Hepatocyte (in vitro differentiated cells): ENCODE data around the gene MKRN3. TPM values are rescaled to one million over a fixed set of nuclear protein-coding genes. Genes with fewer than 3 reads are reported as not detected.

Experiments used
- DNase-seq: peaks from one replicate; pipeline ENCODE4 v3.0.0-alpha.2; 2016; ENCODE audit warnings: low spot score
- H2AFZ ChIP-seq: fragments of 200-600 bp; sonication (generic); 2 replicates; pipeline ENCODE4 v1.6.0; 2016; ENCODE audit warnings: antibody characterized with exemption, mild to moderate bottlenecking
- H3K27ac ChIP-seq: fragments of 200-600 bp; sonication (generic); 2 replicates; pipeline ENCODE4 v1.5.1; 2016; ENCODE audit warnings: mild to moderate bottlenecking
- H3K27me3 ChIP-seq: fragments of 200-600 bp; sonication (generic); 2 replicates; pipeline ENCODE4 v1.6.1; 2016
- H3K36me3 ChIP-seq: fragments of 200-600 bp; sonication (generic); replicated peaks from 2 replicates; pipeline ENCODE4 v1.5.1; 2016; ENCODE audit warnings: low read depth; ENCODE audit not compliant: insufficient read depth
- H3K4me1 ChIP-seq: fragments of 200-600 bp; sonication (generic); 2 replicates; pipeline ENCODE4 v1.5.1; 2016; ENCODE audit warnings: mild to moderate bottlenecking, moderate library complexity; ENCODE audit not compliant: insufficient read depth
- H3K4me2 ChIP-seq: fragments of 200-600 bp; sonication (generic); 2 replicates; pipeline ENCODE4 v1.6.0; 2016
- H3K4me3 ChIP-seq: fragments of 200-600 bp; sonication (generic); 2 replicates; pipeline ENCODE4 v1.5.1; 2016; ENCODE audit warnings: mild to moderate bottlenecking
- H3K79me2 ChIP-seq: fragments of 200-600 bp; sonication (generic); 2 replicates; pipeline ENCODE4 v1.6.0; 2017; ENCODE audit warnings: mild to moderate bottlenecking
- H3K9me2 ChIP-seq: fragments of 200-600 bp; sonication (generic); replicated peaks from 2 replicates; pipeline ENCODE4 v1.6.0; 2017; ENCODE audit warnings: mild to moderate bottlenecking; ENCODE audit not compliant: insufficient read depth
- H3K9me3 ChIP-seq: fragments of 200-600 bp; sonication (generic); 2 replicates; pipeline ENCODE4 v1.5.1; 2016; ENCODE audit warnings: low read depth, mild to moderate bottlenecking
- H4K20me1 ChIP-seq: fragments of 200-600 bp; sonication (generic); 2 replicates; pipeline ENCODE4 v1.6.0; 2016; ENCODE audit warnings: mild to moderate bottlenecking; ENCODE audit not compliant: insufficient read depth, poor library complexity, severe bottlenecking
- CTCF ChIP-seq: fragments of 200-600 bp; sonication (generic); IDR thresholded peaks from 2 replicates; pipeline ENCODE4 v1.5.1; 2016; ENCODE audit warnings: antibody characterized with exemption, mild to moderate bottlenecking; ENCODE audit not compliant: poor library complexity
- EZH2 ChIP-seq: fragments of 200-600 bp; sonication (generic); IDR thresholded peaks from 2 replicates; pipeline ENCODE4 v1.6.1; 2016; ENCODE audit warnings: antibody characterized with exemption, mild to moderate bottlenecking, borderline replicate concordance
- EZH2phosphoT487 ChIP-seq: fragments of 200-600 bp; sonication (generic); IDR thresholded peaks from one replicate; pipeline ENCODE4 v1.6.1; 2018; ENCODE audit warnings: antibody characterized with exemption, mild to moderate bottlenecking, low read depth, moderate library complexity; ENCODE audit not compliant: unreplicated experiment, severe bottlenecking
- WGBS: methylation state at CpG from one replicate; pipeline ENCODE4 v1.1.6; 2016; ENCODE audit warnings: low lambda C conversion rate; ENCODE audit errors: missing lambda C conversion rate; 5-methylcytosine and 5-hydroxymethylcytosine counted together
- polyA plus RNA-seq: library from polyadenylated mRNA; unstranded; fragments of >200 nt; fragmentation: Nextera tagmentation; extraction: Ambion mirVana; gene quantifications from 2 replicates; pipeline ENCODE4 v1.2.1, GENCODE V29; 2016
- total RNA-seq: library from RNA; depleted of rRNA; stranded (reverse); fragments of >200 nt; gene quantifications from 2 replicates; pipeline ENCODE4 v1.2.3, GENCODE V29; 2014

MKRN3 gene
- 0.57 TPM in 1 of 2 replicates, not detected in the other for total RNA-seq
- not detected in 2 replicates for polyA plus RNA-seq

- H3K4me3 ChIP-seq, result no peak within 1 kb of the TSS
- H2AFZ ChIP-seq, result no peak within 1 kb of the TSS
- no peaks in the 10 kb centered on the region for H3K4me1 ChIP-seq
- H3K79me2 ChIP-seq, result no peaks in the 10 kb centered on the region
- TF ChIP-seq EZH2phosphoT487 (no peak), CTCF (no peak), EZH2 (no peak)
- H3K36me3 ChIP-seq, result no peaks in the 10 kb centered on the region
- no peaks in the 10 kb centered on the region for H3K27me3 ChIP-seq
- WGBS, result 90% methylated on average over 27 of the region's 27 CpGs
- no peaks in the 10 kb centered on the region for H3K9me3 ChIP-seq
- no peak within 1 kb of the TSS for H3K4me2 ChIP-seq
- no peak for DNase-seq
- H3K9me2 ChIP-seq, result no peaks in the 10 kb centered on the region
- H4K20me1 ChIP-seq, result no peaks in the 10 kb centered on the region
- no peak within 1 kb of the TSS for H3K27ac ChIP-seq
Measured at GRCh38 chr15:23565395-23566070, at the start of gene MKRN3. Gene MKRN3, plus strand, starts transcription at chr15:23565674. Its CDS starts 109 bp downstream, at chr15:23565783.

GRCh38 chr15:23516866-23517265 lies 48.6 kb upstream of the MKRN3 start:
- no peak for TF ChIP-seq EZH2phosphoT487
- no peak for TF ChIP-seq CTCF
- no peak for TF ChIP-seq EZH2
- Histone ChIP-seq H3K27me3 (no peaks in the 10 kb centered on the region), H2AFZ (no peak overlapping the region), H3K4me3 (no peak overlapping the region), H3K36me3 (no peaks in the 10 kb centered on the region), H3K4me1 (no peaks in the 10 kb centered on the region), H3K79me2 (no peaks in the 10 kb centered on the region), H3K4me2 (no peak overlapping the region), H3K9me2 (no peaks in the 10 kb centered on the region), H3K9me3 (no peaks in the 10 kb centered on the region), H3K27ac (no peak overlapping the region), H4K20me1 (no peaks in the 10 kb centered on the region)
- WGBS, result 68% methylated on average over 4 of the region's 4 CpGs
- no peak for DNase-seq

GRCh38 chr15:23518104-23518503 lies 47.4 kb upstream of the MKRN3 start:
- Histone ChIP-seq H3K9me2 (no peaks in the 10 kb centered on the region), H2AFZ (no peak overlapping the region), H3K4me3 (no peak overlapping the region), H3K4me2 (no peak overlapping the region), H3K79me2 (no peaks in the 10 kb centered on the region), H3K9me3 (no peaks in the 10 kb centered on the region), H3K36me3 (no peaks in the 10 kb centered on the region), H3K4me1 (no peaks in the 10 kb centered on the region), H3K27me3 (no peaks in the 10 kb centered on the region), H3K27ac (no peak overlapping the region), H4K20me1 (no peaks in the 10 kb centered on the region)
- WGBS, result 79% methylated on average over 5 of the region's 5 CpGs
- TF ChIP-seq CTCF, result no peak
- no peak for TF ChIP-seq EZH2phosphoT487
- no peak for TF ChIP-seq EZH2
- DNase-seq, result no peak
